ENCODE data around the gene SLC38A2.

Gene SLC38A2

DNA sequence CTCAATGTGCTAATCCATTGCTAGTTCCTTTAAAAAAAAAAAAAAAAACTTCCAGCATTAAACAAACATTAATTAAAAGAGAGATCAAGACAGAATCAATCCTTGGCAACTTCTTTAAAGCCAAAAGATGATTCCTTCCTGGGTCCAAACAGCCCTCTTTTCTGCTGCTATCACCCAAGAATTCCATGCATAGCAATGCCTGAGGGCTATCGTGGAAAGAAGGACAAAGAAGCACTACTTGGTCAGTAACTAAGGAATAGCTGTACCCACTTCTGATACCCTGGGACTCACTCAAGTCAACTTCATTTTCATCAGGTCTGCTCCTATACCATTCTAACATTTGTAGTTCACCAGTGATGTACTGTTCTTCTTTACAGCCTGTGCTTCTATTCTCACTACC lies 51.8 kb downstream of the SLC38A2 start:
- Histone ChIP-seq H2AFZ (ENCODE audit: low read depth, low read length) (no peak overlapping the region), H3K27ac (ENCODE audit: low read length, poor library complexity, severe bottlenecking) (no peak overlapping the region), H3K9ac (ENCODE audit: low read length) (no peak overlapping the region), H3K27me3 (ENCODE audit: control insufficient read depth in 1 of 2, insufficient read depth in 1 of 2, low read length in 2 of 2) (no peaks in the 10 kb centered on the region), H3K18ac (ENCODE audit: low read depth in 1 of 2, low read length in 2 of 2) (no peak overlapping the region), H4K91ac (ENCODE audit: low read length) (no peak overlapping the region), H3K4me3 (ENCODE audit: insufficient read depth in 1 of 2, low read depth in 1 of 2, low read length in 2 of 2) (no peak overlapping the region), H2BK12ac (ENCODE audit: low read length in 2 of 2) (no peak overlapping the region), H3K4ac (ENCODE audit: low read depth in 1 of 2, low read length in 2 of 2) (no peak overlapping the region), H2AK5ac (ENCODE audit: low read length, severe bottlenecking) (no peak overlapping the region), H3K79me1 (replicated peaks; ENCODE audit: low read length, poor library complexity, severe bottlenecking) (no peaks in the 10 kb centered on the region), H3K9me3 (ENCODE audit: control insufficient read depth, low read length) (peaks cover 15% of the 10 kb centered on the region), H4K8ac (ENCODE audit: low read length) (no peak overlapping the region), H3K36me3 (ENCODE audit: control insufficient read depth in 1 of 2, insufficient read depth in 2 of 2, low read depth in 1 of 2, low read length in 2 of 2) (no peaks in the 10 kb centered on the region), H3K23ac (ENCODE audit: low read length in 2 of 2) (no peak overlapping the region), H3K4me2 (ENCODE audit: low read length, poor library complexity, severe bottlenecking) (no peak overlapping the region), H2BK120ac (ENCODE audit: low read depth, low read length) (no peak overlapping the region), H2BK15ac (ENCODE audit: low read depth, poor library complexity, severe bottlenecking) (no peak overlapping the region), H3K4me1 (ENCODE audit: control insufficient read depth, insufficient read depth, low read depth, low read length) (no peaks in the 10 kb centered on the region), H3K14ac (ENCODE audit: low read length in 2 of 2) (no peak overlapping the region), H2BK5ac (ENCODE audit: low read depth, low read length, poor library complexity, severe bottlenecking) (no peak overlapping the region)
- DNase-seq: no peak
- 92% methylated on average over 1 of the region's 1 CpG for WGBS

DNA sequence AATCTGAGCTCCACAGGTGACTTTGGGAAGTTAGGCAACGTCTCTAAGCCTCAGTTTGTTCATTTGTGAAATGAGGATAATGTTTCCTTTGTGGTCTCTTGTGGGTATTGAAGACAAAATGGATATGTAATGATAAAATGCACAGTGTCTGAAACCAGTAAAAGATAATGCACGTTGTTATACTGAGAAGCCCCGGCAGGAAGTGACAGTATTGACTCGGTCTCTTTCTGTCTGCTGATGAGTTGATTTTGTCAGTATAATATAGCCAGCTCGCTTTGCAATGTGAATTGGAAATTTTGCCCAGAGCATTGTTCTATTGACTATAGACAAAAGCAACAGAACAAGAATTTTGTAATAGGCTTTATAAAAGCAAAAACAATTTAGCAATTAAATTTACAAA lies 54.5 kb downstream of the SLC38A2 start:
- Histone ChIP-seq H3K4me2 (ENCODE audit: low read length, poor library complexity, severe bottlenecking) (no peak overlapping the region), H3K79me1 (replicated peaks; ENCODE audit: low read length, poor library complexity, severe bottlenecking) (no peaks in the 10 kb centered on the region), H3K4me1 (ENCODE audit: control insufficient read depth, insufficient read depth, low read depth, low read length) (no peaks in the 10 kb centered on the region), H3K27ac (ENCODE audit: low read length, poor library complexity, severe bottlenecking) (no peak overlapping the region), H3K23ac (ENCODE audit: low read length in 2 of 2) (no peak overlapping the region), H3K18ac (ENCODE audit: low read depth in 1 of 2, low read length in 2 of 2) (no peak overlapping the region), H2AFZ (ENCODE audit: low read depth, low read length) (no peak overlapping the region), H3K27me3 (ENCODE audit: control insufficient read depth in 1 of 2, insufficient read depth in 1 of 2, low read length in 2 of 2) (no peaks in the 10 kb centered on the region), H2BK12ac (ENCODE audit: low read length in 2 of 2) (no peak overlapping the region), H2BK15ac (ENCODE audit: low read depth, poor library complexity, severe bottlenecking) (no peak overlapping the region), H4K8ac (ENCODE audit: low read length) (no peak overlapping the region), H3K4ac (ENCODE audit: low read depth in 1 of 2, low read length in 2 of 2) (no peak overlapping the region), H3K14ac (ENCODE audit: low read length in 2 of 2) (no peak overlapping the region), H3K4me3 (ENCODE audit: insufficient read depth in 1 of 2, low read depth in 1 of 2, low read length in 2 of 2) (no peak overlapping the region), H3K36me3 (ENCODE audit: control insufficient read depth in 1 of 2, insufficient read depth in 2 of 2, low read depth in 1 of 2, low read length in 2 of 2) (no peaks in the 10 kb centered on the region), H3K9me3 (ENCODE audit: control insufficient read depth, low read length) (peaks cover 10% of the 10 kb centered on the region), H2BK5ac (ENCODE audit: low read depth, low read length, poor library complexity, severe bottlenecking) (no peak overlapping the region), H2BK120ac (ENCODE audit: low read depth, low read length) (no peak overlapping the region), H3K9ac (ENCODE audit: low read length) (no peak overlapping the region), H4K91ac (ENCODE audit: low read length) (no peak overlapping the region), H2AK5ac (ENCODE audit: low read length, severe bottlenecking) (no peak overlapping the region)
- no peak for DNase-seq
- WGBS: 71% methylated on average over 4 of the region's 5 CpGs
